Fibroblast of mammary gland (primary cell): Measurements from ENCODE around the gene DPPA4.
"Not testable (repeated sequence)": the region's sequence is repeated elsewhere in the genome, so short reads cannot be mapped to it uniquely, and the experiment has no call there.

Experiments
- DNase-seq: peaks from one replicate; pipeline ENCODE4 v3.0.0-alpha.2; 2010; ENCODE audit warnings: low read depth
- H3K4me3 ChIP-seq: 2 replicates; pipeline ENCODE4 v1.5.1; 2011; ENCODE audit warnings: low read depth, mild to moderate bottlenecking, low read length, moderate library complexity; ENCODE audit not compliant: control insufficient read depth
- CTCF ChIP-seq: conservative IDR thresholded peaks from 2 replicates; pipeline ENCODE4 v1.5.1; 2011; ENCODE audit warnings: low read depth, low read length, inconsistent platforms; ENCODE audit not compliant: control insufficient read depth, insufficient read depth

DPPA4 gene

GRCh38 chr3:109337393-109337792 is at the start of gene DPPA4:
Gene DPPA4, minus strand, starts transcription at chr3:109337546. Its CDS starts 29 bp downstream, at chr3:109337517.
- no peak for DNase-seq
- H3K4me3 ChIP-seq = peak within 1 kb of the TSS; percentile 15
- TF ChIP-seq CTCF = no peak

GRCh38 chr3:109385442-109386318 is 48.3 kb upstream of the DPPA4 start:
- no peak overlapping the region for H3K4me3 ChIP-seq
- no peak for DNase-seq
- TF ChIP-seq CTCF = no peak

- TF ChIP-seq CTCF = no peak
- DNase-seq = no peak
- no peak overlapping the region for H3K4me3 ChIP-seq
Observed at GRCh38 chr3:109384164-109384563, 46.8 kb upstream of the DPPA4 start.

- TF ChIP-seq CTCF = no peak
- H3K4me3 ChIP-seq = no peak overlapping the region
- DNase-seq = no peak
Observed at GRCh38 chr3:109382588-109382987, 45.2 kb upstream of the DPPA4 start.

GRCh38 chr3:109375975-109376374 is 38.6 kb upstream of the DPPA4 start:
- DNase-seq = no peak
- no peak overlapping the region for H3K4me3 ChIP-seq
- TF ChIP-seq CTCF = no peak

- H3K4me3 ChIP-seq, DNase-seq: not testable (repeated sequence)
Observed at GRCh38 chr3:109374434-109374833, 37.1 kb upstream of the DPPA4 start.

- H3K4me3 ChIP-seq = no peak overlapping the region
- no peak for TF ChIP-seq CTCF
- DNase-seq = no peak
Observed at GRCh38 chr3:109373933-109374332, 36.6 kb upstream of the DPPA4 start.
